Coronary artery (tissue), 2 donors: ENCODE results near the gene PHACTR4.
"Not testable (repeated sequence)": the region's sequence is repeated elsewhere in the genome, so short reads cannot be mapped to it uniquely, and the experiment has no call there.

Source experiments
- DNase-seq: peaks from one replicate; pipeline ENCODE4 v3.0.0-alpha.2; 2017; ENCODE audit warnings: low spot score
- H3K27ac ChIP-seq, 2 donors: fragments of 200-600 bp; sonication (generic); one replicate each; pipeline ENCODE4 v1.5.1; 2016 to 2019
- H3K4me3 ChIP-seq: fragments of 200-600 bp; sonication (generic); 2 replicates; pipeline ENCODE4 v1.5.1; 2016; ENCODE audit warnings: mild to moderate bottlenecking, moderate library complexity
- CTCF ChIP-seq: fragments of 200-600 bp; sonication (generic); IDR thresholded peaks from one replicate; pipeline ENCODE4 v1.5.1; 2019; ENCODE audit warnings: antibody characterized with exemption

PHACTR4 gene

GRCh38 chr1:28526886-28527285, 157.3 kb downstream of the PHACTR4 start:
- no peak for DNase-seq
- Histone ChIP-seq H3K27ac (no peak overlapping the region), H3K4me3 (no peak overlapping the region)
- no peak for TF ChIP-seq CTCF

GRCh38 chr1:28530456-28530855, 160.9 kb downstream of the PHACTR4 start:
- Histone ChIP-seq H3K27ac (no peak overlapping the region), H3K4me3 (no peak overlapping the region)
- no peak for TF ChIP-seq CTCF
- DNase-seq, result no peak

- DNase-seq, result no peak
- no peak overlapping the region for H3K4me3 ChIP-seq
- no peak overlapping the region for H3K27ac ChIP-seq
- TF ChIP-seq CTCF, result no peak
These were observed 165.1 kb downstream of the PHACTR4 start for GRCh38 chr1:28534671-28535070.

GRCh38 chr1:28535180-28535579, 165.6 kb downstream of the PHACTR4 start:
- DNase-seq, result no peak
- Histone ChIP-seq H3K27ac (no peak overlapping the region), H3K4me3 (no peak overlapping the region)
- TF ChIP-seq CTCF, result no peak

GRCh38 chr1:28537457-28538199, 168.1 kb downstream of the PHACTR4 start:
- no peak for DNase-seq
- no peak for TF ChIP-seq CTCF
- H3K27ac ChIP-seq, result no peak overlapping the region
- H3K4me3 ChIP-seq, result no peak overlapping the region

- no peak for DNase-seq
- no peak for TF ChIP-seq CTCF
- Histone ChIP-seq H3K4me3 (no peak overlapping the region), H3K27ac (no peak overlapping the region)
These were observed 168.7 kb downstream of the PHACTR4 start for GRCh38 chr1:28538286-28538685.

- no peak for TF ChIP-seq CTCF
- H3K27ac ChIP-seq, result no peak overlapping the region
- no peak for DNase-seq
- H3K4me3 ChIP-seq, result no peak overlapping the region
These were observed 171.1 kb downstream of the PHACTR4 start for GRCh38 chr1:28540651-28541050.

GRCh38 chr1:28541414-28542015, 172.0 kb downstream of the PHACTR4 start:
- DNase-seq, H3K4me3 ChIP-seq, H3K27ac ChIP-seq: not testable (repeated sequence)
